ENCODE measurements around the gene DNAAF3.
"Not testable (repeated sequence)": the region's sequence is repeated elsewhere in the genome, so short reads cannot be mapped to it uniquely, and the experiment has no call there.

- TF ChIP-seq POLR2AphosphoS5, POLR2A, CTCF (IDR thresholded peaks at IDR 0.05): not testable (repeated sequence)
Observed at GRCh38 chr19:55202199-55202598, 35.8 kb upstream of the DNAAF3 start.

Data from prostate gland (tissue), 2 donors.